K562 (cell line): ENCODE data around the gene RAE1. TPM values are rescaled to one million over a fixed set of nuclear protein-coding genes. Genes with fewer than 3 reads are reported as not detected.

ENCODE experiments used
- ARNT ChIP-seq, 2 experiments: fragments of 450-650 bp; IDR thresholded peaks; 2 replicates each; pipeline ENCODE4 v1.6.1; 2016; ENCODE audit warnings: mild to moderate bottlenecking in 1 of 2
- CHD1 ChIP-seq: fragments of 200-600 bp; sonication (generic); IDR thresholded peaks from one replicate; pipeline ENCODE4 v1.6.1; 2012; ENCODE audit warnings: mild to moderate bottlenecking, moderate library complexity, low read length, inconsistent platforms
- DPF2 ChIP-seq: fragments of 450-650 bp; IDR thresholded peaks from 2 replicates; pipeline ENCODE4 v1.6.1; 2016
- E2F1 ChIP-seq: sonication (generic); formaldehyde crosslinking; IDR thresholded peaks from 2 replicates; pipeline ENCODE4 v1.8.1; 2023; ENCODE audit warnings: mild to moderate bottlenecking, missing genetic modification reagents, moderate library complexity
- HNRNPUL1 ChIP-seq: fragments of 200-400 bp; formaldehyde crosslinking; IDR thresholded peaks from 2 replicates; pipeline ENCODE4 v1.6.1; 2017; ENCODE audit warnings: low read length
- JUNB ChIP-seq: fragments of 450-650 bp; formaldehyde crosslinking; conservative IDR thresholded peaks from 2 replicates; pipeline ENCODE4 v1.4.0; 2020; ENCODE audit warnings: mild to moderate bottlenecking
- NR4A1 ChIP-seq, 2 experiments: fragments of 250-450 bp in 1 of 2; fragments of 450-650 bp in 1 of 2; sonication (Bioruptor Pico) in 1 of 2; IDR thresholded peaks; 2 replicates each; pipeline versions ENCODE4 v1.4.0 to v1.6.1; 2016 to 2020; ENCODE audit warnings: mild to moderate bottlenecking in 2 of 2, missing compliant biosample characterization in 1 of 2, missing genetic modification characterization in 1 of 2, moderate library complexity in 1 of 2
- NUFIP1 ChIP-seq: fragments of 450-650 bp; IDR thresholded peaks from 2 replicates; pipeline ENCODE4 v1.6.1; 2018; ENCODE audit not compliant: partially characterized antibody
- PPARD ChIP-seq: fragments of 250-450 bp; sonication (Bioruptor Pico); IDR thresholded peaks from 2 replicates; pipeline ENCODE4 v1.8.0; 2022; ENCODE audit warnings: inconsistent platforms, mild to moderate bottlenecking, moderate library complexity
- SMARCA5 ChIP-seq: fragments of 450-650 bp; IDR thresholded peaks from 2 replicates; pipeline ENCODE4 v1.6.1; 2016
- STAT5A ChIP-seq: IDR thresholded peaks from 2 replicates; pipeline ENCODE4 v1.6.1; 2012; ENCODE audit warnings: low read length, inconsistent platforms, borderline replicate concordance
- ZNF175 ChIP-seq: fragments of 200-800 bp; sonication (Bioruptor generic); IDR thresholded peaks from 2 replicates; pipeline ENCODE4 v1.6.1; 2016; ENCODE audit warnings: low read depth, mild to moderate bottlenecking, missing genetic modification characterization, missing compliant biosample characterization
- ZNF280A ChIP-seq: fragments of 450-650 bp; IDR thresholded peaks from 2 replicates; pipeline ENCODE4 v1.6.1; 2018; ENCODE audit warnings: mild to moderate bottlenecking, low read depth; ENCODE audit not compliant: partially characterized antibody
- ZNF316 ChIP-seq: fragments of 450-650 bp; IDR thresholded peaks from 2 replicates; pipeline ENCODE4 v1.6.1; 2016
- ZNF384 ChIP-seq: IDR thresholded peaks from 2 replicates; pipeline ENCODE4 v1.6.1; 2012; ENCODE audit warnings: low read depth, low read length, improper control_type of control experiment
- polyA plus RNA-seq, 8 experiments: library from polyadenylated mRNA; depleted of rRNA in 4 of 8; stranded (reverse) in 5 of 8; unstranded in 3 of 8; fragments of >200 nt; fragmentation: Nextera tagmentation in 2 of 8; fragmentation: Illumina TruSeq in 1 of 8; extraction: Ambion mirVana in 2 of 8; extraction: Trizol in 1 of 8; gene quantifications; 2 replicates each; pipeline versions ENCODE4 v1.2.1 to v1.2.3, GENCODE V29; 2011 to 2014; ENCODE audit warnings: inconsistent platforms in 1 of 8, missing spikeins in 1 of 8
- total RNA-seq, 7 experiments: library from RNA; depleted of rRNA in 6 of 7; stranded (reverse); fragments of >200 nt in 6 of 7; fragmentation: Illumina TruSeq in 2 of 7; extraction: Trizol in 2 of 7; gene quantifications; 2 replicates each; pipeline versions ENCODE4 v1.2.1 to v1.2.3, GENCODE V29; 2011 to 2021; ENCODE audit warnings: low replicate concordance in 1 of 7
- TF ChIP-seq, protein P1 (sequence below), 2 experiments: fragments of 200-800 bp in 1 of 2; sonication (Bioruptor generic) in 1 of 2; sonication (generic) in 1 of 2; formaldehyde crosslinking in 1 of 2; IDR thresholded peaks in 1 of 2; conservative IDR thresholded peaks in 1 of 2; 2 replicates each; pipeline versions ENCODE4 v1.5.0 to v1.6.1; 2016 to 2020; ENCODE audit warnings: missing compliant biosample characterization in 1 of 2, missing genetic modification characterization in 1 of 2, missing genetic modification reagents in 1 of 2
- TF ChIP-seq, protein P2 (sequence below): IDR thresholded peaks from 2 replicates; pipeline ENCODE4 v1.6.1; 2014; ENCODE audit warnings: antibody characterized with exemption
- TF ChIP-seq, protein P3 (sequence below), 3 experiments: IDR thresholded peaks in 2 of 3; conservative IDR thresholded peaks in 1 of 3; 2 replicates each; pipeline ENCODE4 v1.5.1; 2011 to 2012; ENCODE audit warnings: low read length in 3 of 3, mild to moderate bottlenecking in 3 of 3, control low read depth in 2 of 3, improper control_type of control experiment in 1 of 3, inconsistent platforms in 1 of 3, low read depth in 1 of 3, mixed read lengths in 1 of 3, moderate library complexity in 1 of 3; ENCODE audit not compliant: insufficient read depth in 2 of 3

The RAE1 gene
- total and polyA plus RNA-seq, 9 of the 15 experiments (the other 6 are each of a cell fraction or from before 2014, with no cell fraction given), result 33.7 to 248 (median 77.7) TPM

DNA sequence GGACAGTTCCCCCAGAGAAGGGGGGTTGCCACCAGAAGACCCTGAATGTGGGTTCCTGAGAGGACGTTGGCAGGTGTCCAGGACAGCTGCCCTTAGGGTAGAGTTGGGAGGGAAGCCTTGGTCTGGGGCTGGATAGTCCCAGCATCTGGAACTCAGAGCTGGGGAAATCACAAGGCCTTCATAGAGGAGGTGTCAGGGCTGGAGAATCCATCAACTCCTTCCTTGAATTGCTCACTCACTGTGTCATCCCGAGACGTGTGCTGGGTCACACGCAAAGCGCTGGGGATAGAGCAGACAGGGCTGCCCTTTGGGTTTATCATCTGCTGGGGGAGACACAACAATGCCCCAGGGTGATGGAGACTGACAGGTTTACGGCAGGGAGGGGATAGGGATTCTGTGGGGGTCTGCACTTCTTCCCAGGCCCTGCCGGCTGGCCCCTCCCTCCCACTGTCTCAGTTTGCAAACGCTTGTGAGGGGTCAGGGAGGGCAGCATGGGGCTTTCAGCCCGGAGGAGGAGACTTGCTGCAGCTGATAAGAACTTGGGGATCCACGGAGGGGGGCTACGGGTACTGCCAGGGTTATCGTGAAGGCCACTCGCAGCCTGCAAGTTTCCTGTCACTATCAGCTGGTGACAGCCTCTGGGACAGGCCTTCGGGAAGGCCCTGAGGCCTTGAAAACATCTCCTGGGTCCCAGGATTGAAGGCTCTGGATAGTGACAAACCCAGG is 58.8 kb downstream of the RAE1 start (continued):
- TF ChIP-seq JUNB (CRISPR knock-in tag) (no peak), ZNF175 (CRISPR knock-in tag) (no peak), ZNF316 (peak; percentile 27; the same call in 1 of the 2 replicates), STAT5A (peak; percentile 81), DPF2 (peak; percentile 95), HNRNPUL1 (no peak), NUFIP1 (no peak), NR4A1 (CRISPR knock-in tag; IDR thresholded peaks at IDR 0.05) (no peak), NR4A1 (tag; IDR thresholded peaks at IDR 0.05) (peak; percentile 74), ARNT (IDR thresholded peaks at IDR 0.05) (peak; percentile 65 to 69; a peak in 2 of 4 replicates), ZNF280A (no peak), E2F1 (CRISPR knock-in tag) (no peak), CHD1 (peak; percentile 4), SMARCA5 (peak; percentile 96), ZNF384 (no peak), PPARD (CRISPR knock-in tag) (no peak)
- TF ChIP-seq, protein P1, sequence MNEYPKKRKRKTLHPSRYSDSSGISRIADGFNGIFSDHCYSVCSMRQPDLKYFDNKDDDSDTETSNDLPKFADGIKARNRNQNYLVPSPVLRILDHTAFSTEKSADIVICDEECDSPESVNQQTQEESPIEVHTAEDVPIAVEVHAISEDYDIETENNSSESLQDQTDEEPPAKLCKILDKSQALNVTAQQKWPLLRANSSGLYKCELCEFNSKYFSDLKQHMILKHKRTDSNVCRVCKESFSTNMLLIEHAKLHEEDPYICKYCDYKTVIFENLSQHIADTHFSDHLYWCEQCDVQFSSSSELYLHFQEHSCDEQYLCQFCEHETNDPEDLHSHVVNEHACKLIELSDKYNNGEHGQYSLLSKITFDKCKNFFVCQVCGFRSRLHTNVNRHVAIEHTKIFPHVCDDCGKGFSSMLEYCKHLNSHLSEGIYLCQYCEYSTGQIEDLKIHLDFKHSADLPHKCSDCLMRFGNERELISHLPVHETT (CRISPR knock-in tag; conservative IDR thresholded peaks at IDR 0.05 in 1 of 2, IDR thresholded peaks at IDR 0.05 in 1 of 2), result peak in 1 of 2 experiments; percentile 83; a peak in 2 of 4 replicates
- TF ChIP-seq, protein P2, sequence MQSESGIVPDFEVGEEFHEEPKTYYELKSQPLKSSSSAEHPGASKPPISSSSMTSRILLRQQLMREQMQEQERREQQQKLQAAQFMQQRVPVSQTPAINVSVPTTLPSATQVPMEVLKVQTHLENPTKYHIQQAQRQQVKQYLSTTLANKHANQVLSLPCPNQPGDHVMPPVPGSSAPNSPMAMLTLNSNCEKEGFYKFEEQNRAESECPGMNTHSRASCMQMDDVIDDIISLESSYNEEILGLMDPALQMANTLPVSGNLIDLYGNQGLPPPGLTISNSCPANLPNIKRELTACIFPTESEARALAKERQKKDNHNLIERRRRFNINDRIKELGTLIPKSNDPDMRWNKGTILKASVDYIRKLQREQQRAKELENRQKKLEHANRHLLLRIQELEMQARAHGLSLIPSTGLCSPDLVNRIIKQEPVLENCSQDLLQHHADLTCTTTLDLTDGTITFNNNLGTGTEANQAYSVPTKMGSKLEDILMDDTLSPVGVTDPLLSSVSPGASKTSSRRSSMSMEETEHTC, result no peak
- TF ChIP-seq, protein P3, sequence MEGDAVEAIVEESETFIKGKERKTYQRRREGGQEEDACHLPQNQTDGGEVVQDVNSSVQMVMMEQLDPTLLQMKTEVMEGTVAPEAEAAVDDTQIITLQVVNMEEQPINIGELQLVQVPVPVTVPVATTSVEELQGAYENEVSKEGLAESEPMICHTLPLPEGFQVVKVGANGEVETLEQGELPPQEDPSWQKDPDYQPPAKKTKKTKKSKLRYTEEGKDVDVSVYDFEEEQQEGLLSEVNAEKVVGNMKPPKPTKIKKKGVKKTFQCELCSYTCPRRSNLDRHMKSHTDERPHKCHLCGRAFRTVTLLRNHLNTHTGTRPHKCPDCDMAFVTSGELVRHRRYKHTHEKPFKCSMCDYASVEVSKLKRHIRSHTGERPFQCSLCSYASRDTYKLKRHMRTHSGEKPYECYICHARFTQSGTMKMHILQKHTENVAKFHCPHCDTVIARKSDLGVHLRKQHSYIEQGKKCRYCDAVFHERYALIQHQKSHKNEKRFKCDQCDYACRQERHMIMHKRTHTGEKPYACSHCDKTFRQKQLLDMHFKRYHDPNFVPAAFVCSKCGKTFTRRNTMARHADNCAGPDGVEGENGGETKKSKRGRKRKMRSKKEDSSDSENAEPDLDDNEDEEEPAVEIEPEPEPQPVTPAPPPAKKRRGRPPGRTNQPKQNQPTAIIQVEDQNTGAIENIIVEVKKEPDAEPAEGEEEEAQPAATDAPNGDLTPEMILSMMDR (IDR thresholded peaks at IDR 0.05 in 2 of 3, conservative IDR thresholded peaks at IDR 0.05 in 1 of 3; ENCODE audit: insufficient read depth in 2 of 3, low read depth in 1 of 3, low read length in 3 of 3), result peak in 1 of 3 experiments; percentile 4; a peak in 1 of 6 replicates
